ENCODE results near the gene ACSF3.
"Not testable (repeated sequence)": the region's sequence is repeated elsewhere in the genome, so short reads cannot be mapped to it uniquely, and the experiment has no call there.

The ACSF3 gene

GRCh38 chr16:89056592-89056991, 37.1 kb upstream of the ACSF3 start:
- DNase-seq: no peak

- DNase-seq: no peak
Measured at GRCh38 chr16:89057738-89058137, 35.9 kb upstream of the ACSF3 start.

- DNase-seq: no peak
Measured at GRCh38 chr16:89058812-89059211, 34.8 kb upstream of the ACSF3 start.

- DNase-seq: no peak
Measured at GRCh38 chr16:89060207-89060794, 33.4 kb upstream of the ACSF3 start.

GRCh38 chr16:89061086-89061485, 32.6 kb upstream of the ACSF3 start:
- no peak for DNase-seq

- DNase-seq: no peak
Measured at GRCh38 chr16:89061590-89062380, 31.9 kb upstream of the ACSF3 start.

GRCh38 chr16:89062389-89063345, 31.0 kb upstream of the ACSF3 start:
- no peak for DNase-seq

- no peak for DNase-seq
Measured at GRCh38 chr16:89063768-89064320, 29.8 kb upstream of the ACSF3 start.

GRCh38 chr16:89064606-89065457, 28.8 kb upstream of the ACSF3 start:
- DNase-seq: no peak

- no peak for DNase-seq
Measured at GRCh38 chr16:89065458-89065822, 28.2 kb upstream of the ACSF3 start.

GRCh38 chr16:89066721-89067120, 26.9 kb upstream of the ACSF3 start:
- DNase-seq: no peak

- DNase-seq: no peak
Measured at GRCh38 chr16:89067677-89068443, 25.8 kb upstream of the ACSF3 start.

- DNase-seq: not testable (repeated sequence)
Measured at GRCh38 chr16:89068814-89069616, 24.6 kb upstream of the ACSF3 start.

GRCh38 chr16:89069920-89070319, 23.7 kb upstream of the ACSF3 start:
- no peak for DNase-seq

- DNase-seq: no peak
Measured at GRCh38 chr16:89070590-89070989, 23.1 kb upstream of the ACSF3 start.

GRCh38 chr16:89071686-89072547, 21.7 kb upstream of the ACSF3 start:
- DNase-seq: no peak

- no peak for DNase-seq
Measured at GRCh38 chr16:89072548-89073130, 21.0 kb upstream of the ACSF3 start.

- DNase-seq: no peak
Measured at GRCh38 chr16:89073346-89074071, 20.1 kb upstream of the ACSF3 start.
